ENCODE results near the gene TNIP2.
"Not testable (repeated sequence)": the region's sequence is repeated elsewhere in the genome, so short reads cannot be mapped to it uniquely, and the experiment has no call there.

The TNIP2 gene

DNA sequence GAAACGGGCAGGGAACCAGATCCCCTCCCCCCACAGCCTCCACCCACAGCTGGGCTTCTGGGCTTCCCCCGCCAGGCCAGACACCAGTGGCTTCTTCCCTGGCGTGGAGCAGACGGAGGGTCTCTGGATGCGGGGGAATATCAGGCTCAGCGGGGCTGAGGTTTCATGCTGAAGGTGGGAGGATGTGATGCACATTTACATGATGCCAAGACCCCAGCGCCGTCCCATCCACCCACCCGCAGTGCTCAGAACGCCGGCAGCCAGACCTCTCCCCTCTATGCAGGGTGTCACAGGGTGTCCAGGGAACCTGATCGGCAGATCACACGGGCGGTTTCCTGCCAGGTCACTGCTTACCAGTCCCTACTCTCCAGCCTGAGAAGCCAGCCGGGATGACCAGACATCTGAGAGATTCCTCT lies 12.8 kb upstream of the TNIP2 start:
- DNase-seq: no peak

DNA sequence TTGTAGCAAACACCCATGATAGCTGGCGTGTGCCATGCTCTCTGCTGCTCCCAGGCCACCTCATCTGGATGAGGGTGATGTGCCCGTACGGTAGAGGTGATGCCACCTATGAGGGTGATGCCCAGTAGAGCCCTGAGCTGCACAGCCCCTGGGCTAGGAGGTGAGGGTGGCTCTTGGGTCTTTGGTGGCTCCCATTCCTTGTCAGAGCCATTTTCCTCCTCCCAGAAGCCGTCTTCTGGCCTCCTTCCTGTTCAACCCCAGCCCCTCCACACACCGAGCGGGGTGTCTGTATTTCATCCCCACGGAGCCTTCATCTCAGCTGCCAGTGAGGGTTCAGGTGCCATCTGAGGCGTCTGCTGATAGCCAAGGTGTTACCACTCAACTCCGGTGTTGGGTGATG lies 12.0 kb upstream of the TNIP2 start:
- no peak for DNase-seq

DNA sequence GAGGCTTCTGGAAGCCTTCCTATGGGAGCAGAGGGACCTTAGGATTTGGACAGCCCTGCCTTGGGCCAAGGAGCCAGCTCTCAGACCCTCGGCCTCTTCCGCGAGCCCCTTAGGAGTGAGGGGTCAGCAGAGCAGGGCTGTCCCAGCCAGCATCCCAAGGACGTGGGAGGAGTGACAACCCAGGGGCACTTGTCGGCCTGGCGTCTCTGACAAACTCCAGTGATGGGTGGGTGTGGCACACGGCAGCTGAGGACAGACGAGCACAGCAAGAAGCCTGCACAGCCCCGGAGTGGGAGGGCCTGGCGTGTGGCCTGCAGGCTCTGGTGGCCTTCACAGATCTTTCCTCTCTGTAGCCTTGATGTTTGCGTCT lies 11.6 kb upstream of the TNIP2 start:
- DNase-seq: no peak

DNA sequence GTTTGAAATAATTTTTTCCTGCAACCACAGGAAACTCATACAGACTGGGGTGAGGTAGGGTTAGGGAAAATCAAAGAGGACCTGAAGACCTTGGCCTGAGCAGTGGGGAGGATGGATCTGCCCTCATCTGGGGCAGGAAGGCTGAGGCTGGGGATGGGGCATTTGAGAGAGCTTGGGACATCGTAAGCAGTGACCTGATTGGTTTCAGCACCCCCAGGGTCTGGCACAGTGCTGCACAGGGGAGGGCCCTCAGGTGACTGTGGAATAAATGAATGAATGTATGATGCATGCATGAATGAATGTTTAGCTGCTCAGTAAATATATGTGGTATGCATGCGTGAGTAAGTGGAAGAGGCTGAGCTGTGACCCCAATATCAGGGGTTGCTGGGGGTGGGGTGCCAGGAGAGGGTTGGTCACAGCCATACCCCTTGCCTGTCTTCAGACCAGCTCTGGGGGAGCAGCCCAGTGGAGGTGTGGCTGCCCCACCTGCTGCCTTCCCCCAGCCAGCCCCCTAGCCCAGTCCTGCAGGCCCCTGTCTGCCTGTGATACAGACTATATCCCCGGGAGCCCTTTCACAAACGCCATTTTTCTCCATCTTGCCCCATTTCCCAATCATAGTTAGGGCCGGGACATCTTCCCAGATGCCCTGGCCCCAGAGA lies 11.0 kb upstream of the TNIP2 start:
- DNase-seq: no peak

DNA sequence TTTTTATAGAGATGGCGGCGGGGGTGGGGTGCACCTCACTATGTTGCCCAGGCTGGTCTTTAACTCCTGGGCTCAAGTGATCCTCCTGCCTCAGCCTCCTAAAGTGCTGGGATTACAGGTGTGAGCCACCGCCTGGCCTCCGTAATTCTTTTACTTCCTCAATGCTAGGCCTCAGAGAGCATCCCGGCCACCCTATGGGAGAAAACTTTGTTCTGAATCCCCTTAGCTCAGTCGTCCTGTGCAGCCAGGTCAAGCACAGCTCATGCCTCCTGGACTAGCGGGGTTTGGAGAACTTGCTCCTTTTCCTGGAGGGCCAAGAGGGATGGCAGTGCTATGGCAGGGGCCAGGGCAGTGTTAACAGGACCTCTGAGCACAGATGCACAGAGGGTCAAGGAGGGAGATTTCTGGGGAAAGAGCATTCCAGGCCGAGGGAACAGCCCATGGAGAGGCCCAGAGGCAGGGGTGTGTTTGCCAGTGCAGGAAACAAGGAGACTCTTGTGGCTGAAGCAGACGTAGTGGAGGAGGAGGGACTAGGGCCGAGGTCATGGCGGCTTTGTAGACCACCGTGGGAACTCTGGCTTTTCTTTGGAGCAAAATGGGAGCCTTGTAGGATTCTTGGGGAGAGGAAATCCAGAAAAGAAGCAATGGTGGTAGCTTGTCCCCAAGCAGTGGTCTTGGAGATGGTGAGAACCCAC lies 9.8 kb upstream of the TNIP2 start:
- DNase-seq: no peak

DNA sequence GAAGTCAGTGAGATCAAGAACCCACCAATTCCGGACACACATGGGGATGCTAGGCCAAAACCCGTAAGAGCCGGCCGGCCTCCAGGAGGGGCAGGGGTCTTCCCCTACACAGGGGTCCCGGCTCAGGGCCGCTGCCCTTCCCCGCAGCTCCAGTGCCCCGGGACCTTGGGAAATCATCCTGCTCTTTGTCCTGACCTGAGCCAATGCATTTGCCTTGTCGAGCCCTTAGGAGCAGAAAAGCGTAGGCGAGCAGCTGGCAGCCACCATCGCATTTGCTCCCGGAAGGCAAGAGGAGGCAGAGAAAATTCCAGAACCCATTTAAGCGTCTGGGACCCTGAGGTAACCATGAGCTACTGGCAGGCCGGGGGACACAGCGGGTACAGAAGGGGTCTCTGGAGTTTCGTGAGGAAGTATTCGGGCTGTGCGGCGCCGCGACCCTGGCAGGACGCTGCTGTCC lies 7.4 kb upstream of the TNIP2 start:
- DNase-seq: no peak

DNA sequence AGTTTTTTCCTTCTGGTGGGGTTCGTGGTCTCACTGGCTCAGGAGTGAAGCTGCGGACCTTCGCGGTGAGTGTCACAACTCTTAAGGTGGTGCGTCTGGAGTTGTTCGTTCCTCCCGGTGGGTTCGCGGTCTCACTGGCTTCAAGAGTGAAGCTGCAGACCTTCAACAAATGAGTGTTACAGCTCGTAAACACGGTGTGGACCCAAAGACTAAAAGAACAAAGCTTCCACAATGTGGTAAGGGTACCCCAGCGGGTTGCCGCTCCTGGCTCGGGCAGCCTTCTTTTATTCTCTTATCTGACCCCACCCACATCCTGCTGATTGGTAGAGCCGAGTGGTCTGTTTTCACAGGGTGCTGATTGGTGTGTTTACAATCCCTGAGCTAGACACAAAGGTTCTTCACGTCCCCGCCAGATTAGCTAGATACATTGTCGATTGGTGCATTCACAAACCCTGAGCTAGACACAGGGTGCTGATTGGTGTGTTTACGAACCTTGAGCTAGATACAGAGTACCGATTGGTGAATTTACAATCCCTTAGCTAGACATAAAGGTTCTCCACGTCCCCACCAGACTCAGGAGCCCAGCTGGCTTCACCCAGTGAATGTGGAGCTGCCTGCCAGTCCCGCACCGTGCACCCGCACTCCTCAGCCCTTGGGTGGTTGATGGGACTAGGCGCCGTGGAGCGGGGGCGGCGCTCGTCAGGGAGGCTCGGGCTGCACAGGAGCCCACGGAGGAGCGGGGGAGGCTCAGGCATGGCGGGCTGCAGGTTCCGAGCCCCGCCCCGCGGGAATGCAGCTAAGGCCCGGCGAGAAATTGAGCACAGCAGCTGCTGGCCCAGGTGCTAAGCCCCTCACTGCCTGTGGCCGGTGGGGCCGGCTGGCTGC lies 6.6 kb upstream of the TNIP2 start:
- DNase-seq: not testable (repeated sequence)

DNA sequence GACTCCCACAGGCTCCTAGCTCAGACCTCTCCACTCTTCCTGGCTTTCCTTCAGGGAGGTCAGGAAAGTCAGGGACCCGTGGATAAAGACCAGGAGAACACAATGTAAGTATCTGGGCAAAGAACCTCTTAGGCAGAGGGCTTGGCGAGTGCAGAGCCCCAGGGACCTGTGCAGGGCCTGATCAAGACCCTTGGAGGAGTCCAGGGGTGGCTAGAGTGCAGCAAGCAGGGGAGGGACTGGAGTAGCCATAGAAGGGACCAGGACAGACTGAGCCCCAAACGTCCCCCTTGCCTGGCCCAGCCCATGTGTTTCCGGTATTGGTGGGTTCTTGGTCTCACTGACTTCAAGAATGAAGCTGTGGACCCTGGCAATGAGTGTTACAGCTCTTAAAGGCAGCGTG lies 5.9 kb upstream of the TNIP2 start:
- no peak for DNase-seq

DNA sequence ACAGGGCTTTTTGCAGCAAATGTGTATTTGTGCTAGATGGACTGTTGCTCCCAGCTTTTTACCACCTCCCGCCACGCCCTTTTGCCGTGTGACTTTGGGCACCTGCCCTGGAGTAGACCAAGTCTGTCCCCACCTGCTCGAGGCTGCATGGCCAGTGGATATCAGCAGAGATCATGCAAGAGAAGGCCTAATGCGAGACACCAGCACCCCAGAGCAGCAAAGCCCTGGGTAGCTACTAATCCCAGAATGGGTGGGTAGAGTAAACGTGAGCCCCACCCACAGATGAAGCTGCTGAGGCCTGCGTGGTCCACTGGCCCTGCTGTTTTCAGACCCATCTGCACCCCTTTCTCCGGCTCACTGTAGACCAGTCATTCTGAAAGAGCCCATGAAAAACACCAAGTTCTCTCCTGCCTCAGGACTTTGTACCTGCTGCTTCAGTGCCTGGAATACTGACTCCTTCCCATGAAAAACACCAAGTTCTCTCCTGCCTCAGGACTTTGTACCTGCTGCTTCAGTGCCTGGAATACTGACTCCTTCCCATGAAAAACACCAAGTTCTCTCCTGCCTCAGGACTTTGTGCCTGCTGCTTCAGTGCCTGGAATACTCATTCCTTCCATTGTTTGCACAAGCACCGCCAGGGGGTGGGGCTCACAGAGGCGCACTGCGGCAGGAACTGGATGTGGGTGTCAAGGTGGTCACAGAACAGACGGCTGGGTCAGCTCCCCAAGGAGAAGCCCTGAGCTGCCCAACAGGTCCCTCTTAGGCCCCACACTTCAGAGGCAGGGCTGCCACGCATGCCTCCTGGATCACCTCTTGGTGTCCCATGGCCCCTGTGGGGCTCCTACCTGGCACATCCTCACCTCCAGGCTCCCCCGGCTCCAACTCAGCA lies 5.1 kb upstream of the TNIP2 start:
- peak; percentile 21 for DNase-seq

DNA sequence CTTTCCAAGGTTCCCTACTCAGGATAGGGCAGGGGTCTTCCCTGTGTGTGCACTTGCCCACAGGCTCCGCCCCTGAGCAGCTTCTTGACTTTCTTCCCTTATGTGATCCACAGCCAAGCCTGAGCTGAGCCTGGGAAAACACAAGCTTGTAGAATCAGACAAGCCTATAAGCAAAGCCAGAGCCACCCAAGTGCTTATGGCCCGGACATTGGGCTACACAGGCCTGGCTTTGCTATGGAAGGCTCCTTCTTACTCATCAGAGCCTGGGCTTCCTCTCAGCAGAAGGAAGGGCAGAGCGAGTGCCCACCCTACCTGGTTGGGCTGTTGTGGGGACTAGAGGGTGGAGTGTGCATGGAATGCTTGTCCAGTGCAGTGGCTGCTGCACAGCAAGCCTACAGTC lies 1.3 kb upstream of the TNIP2 start:
- no peak for DNase-seq

DNA sequence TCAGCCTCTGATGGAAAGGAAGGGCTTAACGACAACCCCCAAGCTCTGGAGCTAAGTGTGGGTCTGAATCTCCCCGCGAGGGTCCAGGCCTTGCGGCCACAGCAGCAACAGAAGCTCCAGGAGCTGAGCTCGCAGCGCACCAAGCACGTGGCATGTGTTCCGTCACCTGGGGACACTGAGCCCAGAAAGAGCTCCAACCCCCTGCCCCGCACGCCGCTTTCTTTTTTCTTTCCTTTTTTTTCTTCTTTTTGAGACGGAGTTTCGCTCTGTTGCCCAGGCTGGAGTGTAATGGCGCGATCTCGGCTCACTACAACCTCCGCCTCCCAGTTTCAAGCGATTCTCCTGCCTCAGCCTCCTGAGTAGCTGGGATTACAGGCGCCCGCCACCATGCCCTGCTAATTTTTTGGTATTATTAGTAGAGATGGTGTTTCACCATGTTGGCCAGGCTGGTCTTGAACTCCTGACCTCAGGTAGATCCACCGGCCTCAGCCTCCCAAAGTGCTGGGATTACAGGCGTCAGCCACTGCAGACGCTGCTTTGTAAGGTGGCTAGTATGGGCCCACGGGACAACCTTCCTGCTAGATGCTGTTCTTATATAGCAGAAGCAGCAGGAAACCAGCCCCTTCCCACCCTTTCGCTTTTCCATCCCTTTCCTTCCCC lies 685 bp upstream of the TNIP2 start:
- DNase-seq: no peak

DNA sequence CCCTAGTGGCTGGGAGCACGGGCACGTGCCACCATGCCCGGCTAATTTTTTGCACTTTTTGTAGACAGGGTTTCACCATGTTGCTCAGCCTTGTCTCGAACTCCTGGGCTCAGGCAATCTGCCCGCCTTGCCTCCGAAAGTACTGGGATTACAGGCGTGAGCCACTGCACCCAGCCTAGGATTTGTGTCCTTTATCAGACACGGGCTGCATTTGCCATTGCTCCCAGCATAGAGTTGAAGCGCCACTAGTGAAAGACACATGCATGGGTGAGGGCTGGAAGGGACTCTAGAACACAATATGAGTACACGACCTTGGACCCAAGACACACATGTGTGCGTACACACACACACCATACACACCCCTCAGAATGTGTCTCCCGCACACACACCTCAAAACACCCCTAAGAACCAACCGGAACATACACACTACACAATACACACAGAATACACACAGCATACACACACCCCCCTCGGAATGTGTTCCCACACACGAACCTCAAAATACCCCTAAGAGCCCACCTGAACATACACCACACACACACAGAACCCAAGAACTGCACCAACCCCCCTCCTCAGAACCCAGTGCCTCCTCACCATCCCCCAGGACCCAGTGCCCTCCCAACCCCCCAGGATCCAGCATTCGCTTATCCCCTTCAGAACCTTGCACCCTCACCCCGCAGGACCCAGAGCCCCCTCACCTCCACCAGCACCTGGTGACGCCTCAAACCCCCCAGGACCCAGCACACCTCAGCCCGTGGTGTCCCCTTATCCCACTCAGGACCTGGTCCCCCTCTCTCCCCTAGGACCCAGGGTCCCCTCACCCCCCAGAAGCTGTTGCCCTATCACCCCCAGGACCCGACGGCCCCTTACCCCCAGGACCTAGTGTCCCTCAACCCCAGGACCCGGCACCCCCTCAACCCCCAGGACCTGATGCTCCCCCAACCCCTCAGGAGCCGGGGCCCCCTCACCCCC lies 1.0 kb downstream of the TNIP2 start:
- DNase-seq: no peak

DNA sequence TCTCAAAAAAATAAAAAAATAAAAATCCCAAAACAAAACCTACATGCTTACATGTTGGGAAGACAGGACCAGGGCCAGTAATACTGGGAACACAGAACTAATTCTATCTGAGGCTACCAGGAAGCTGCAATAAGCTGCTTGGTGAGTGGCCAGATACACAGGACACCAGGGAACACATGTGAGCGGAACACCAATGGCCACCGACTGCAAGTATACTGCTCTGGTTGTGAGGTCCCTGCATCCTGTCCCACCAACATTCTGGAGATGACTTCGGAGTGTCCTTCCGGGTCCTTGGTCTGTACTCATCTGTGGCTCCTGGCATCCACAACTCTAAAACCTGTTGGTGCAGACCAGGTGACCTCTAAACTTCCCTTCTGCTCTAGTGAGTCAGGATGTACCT lies 2.7 kb downstream of the TNIP2 start:
- DNase-seq: no peak

DNA sequence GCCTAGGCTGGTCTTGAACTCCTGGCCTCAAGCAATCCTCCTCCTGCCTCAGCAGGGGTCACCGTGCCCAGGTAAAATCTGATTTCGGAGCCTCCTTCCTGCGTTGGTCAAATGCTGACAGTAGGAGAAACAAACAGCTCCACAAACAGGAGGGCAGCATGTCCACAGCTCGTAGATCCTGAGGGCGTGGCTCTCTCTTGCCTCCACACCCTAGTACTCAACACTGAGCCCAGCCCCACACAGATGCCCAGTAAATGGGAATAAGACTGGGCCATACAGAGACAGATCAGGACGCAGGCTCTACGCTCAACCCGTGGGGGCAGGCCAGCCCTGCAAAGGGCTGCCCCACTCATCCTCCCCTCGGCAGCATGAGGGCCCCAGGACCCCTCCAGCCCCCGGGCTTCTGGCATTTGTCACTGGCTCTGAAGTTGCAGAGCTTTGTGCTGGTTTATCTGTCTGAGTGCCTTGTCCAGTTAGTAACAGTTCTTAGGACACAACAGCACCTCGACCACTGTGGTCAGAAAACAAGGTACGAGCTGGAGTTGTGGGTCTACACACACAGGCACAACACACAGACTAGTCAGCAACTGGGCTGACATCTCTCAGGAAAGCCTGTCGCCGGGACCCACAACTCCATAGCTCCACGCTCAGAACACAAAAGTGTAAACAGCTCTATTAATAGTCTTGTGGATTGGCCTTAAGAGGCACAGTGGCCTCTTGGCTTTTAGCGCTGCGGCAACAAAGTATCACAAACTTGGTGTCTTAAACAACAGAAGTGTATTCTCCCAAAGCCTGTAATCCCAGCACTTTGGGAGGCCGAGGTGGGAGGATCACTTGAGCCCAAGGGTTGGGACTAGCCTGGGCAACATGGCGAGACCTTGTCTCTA lies 5.2 kb downstream of the TNIP2 start:
- DNase-seq: no peak

DNA sequence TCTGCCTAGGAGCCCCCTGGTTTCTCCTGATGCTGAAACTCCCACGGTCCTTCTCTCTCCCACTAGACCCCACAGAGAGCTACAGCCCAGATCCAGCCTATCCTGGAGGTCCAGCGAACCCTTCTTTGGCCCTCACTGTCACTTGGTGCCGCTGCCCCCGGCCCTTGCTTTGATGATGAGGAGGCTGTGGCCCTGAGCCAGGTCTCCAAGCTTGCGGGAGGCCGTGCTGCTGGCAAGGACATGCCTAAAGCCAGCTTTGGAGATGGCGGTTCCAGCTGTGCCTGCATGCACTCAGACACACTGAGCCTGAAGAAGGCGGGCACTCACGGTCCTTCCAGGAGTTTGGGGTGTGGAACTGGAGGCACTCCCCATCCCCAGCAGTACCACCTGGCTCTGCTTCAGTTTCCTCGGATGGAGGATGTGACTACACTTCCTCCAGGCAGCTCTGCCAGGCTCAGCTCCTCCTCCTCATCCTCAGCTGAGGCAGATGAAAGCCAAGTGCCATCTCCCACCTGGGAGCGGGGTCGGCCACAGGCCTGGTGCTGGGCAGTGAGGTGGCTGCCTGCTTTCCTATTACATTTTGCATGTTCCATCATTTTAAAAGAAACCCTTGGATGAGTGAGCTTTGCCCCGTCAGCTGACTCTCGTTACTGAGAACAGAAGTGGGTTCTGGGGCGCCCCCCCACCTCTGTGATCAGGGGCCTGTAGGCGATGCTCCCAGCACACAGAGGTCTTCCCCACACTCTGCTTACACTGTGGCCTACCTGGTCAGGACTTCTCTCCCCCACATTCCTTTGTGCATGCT lies 9.0 kb downstream of the TNIP2 start:
- DNase-seq: no peak

DNA sequence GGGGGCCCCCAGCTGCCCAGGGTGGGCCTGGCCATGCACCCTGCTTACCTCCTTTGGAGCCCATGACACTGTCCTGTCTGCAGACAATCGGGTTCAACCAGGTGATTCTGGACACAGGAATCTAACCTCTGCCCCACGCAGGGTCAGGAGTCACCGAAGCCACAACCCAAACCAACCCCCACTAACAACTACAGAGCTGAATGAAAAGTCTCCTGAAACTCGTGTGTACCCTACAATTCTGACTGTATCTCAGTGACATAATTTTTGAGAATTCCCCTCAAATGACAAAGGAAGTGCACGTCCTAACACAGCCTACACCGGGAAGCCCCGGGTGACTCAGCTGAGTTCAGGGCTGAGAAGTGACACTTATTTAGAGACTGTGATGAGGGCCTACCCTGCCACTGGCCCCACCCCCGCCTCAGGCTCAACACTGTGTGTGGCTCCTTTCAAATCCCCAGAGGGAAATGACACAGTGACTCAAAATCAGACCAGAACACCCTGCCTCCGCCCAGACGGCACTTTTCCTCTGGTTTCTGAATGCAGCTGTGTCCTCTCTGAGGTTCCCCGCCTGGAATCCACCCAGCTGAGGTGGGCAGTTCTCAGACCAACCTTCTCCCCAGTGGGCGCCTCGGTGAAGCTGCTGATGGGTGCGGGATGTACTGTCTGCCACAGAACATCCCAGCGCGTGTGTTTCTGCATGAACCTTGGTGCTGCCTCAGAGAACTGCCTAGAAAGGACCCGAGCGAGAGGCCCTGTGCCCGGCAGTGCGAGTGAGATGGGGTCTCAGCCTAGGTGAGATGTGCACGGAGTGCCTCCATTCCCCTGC lies 9.9 kb downstream of the TNIP2 start:
- peak; percentile 91 for DNase-seq

DNA sequence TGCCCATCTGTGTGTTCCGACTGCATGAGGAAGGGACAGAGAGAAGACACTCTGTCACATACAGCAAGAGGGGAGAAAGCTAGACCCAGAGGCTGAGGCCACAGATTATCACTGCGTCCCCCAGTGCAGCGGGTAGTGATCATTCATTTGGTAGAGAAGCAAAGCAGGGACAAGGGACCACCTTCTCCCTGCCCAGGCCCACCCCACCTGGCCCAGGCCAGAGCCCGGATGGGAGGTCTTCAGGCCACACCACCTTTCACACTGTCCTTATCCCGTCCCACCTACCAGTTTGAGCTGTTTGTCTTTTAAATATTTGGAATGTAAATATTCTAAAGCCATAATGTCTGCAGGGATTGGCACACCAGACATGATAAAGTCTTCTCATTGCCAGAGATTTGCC lies 10.6 kb downstream of the TNIP2 start:
- no peak for DNase-seq

Data from fibroblast of skin of back (primary cell).